ENCODE measurements around the gene B3GAT3. TPM values are rescaled to one million over a fixed set of nuclear protein-coding genes. Genes with fewer than 3 reads are reported as not detected.

The B3GAT3 gene
- polyA plus RNA-seq, 3 donors = 18.5 to 44.9 (median 19.0) TPM

GRCh38 chr11:62607714-62608113 lies 14.1 kb downstream of the B3GAT3 start:
- peak overlapping the region; percentile 32 to 63 for H3K27ac ChIP-seq (ENCODE audit: low read depth in 1 of 2, low read length in 2 of 2)
- H3K4me3 ChIP-seq (replicated peaks in 1 of 3; ENCODE audit: low read depth in 2 of 3, low read length in 3 of 3) = no peak overlapping the region
- intact Hi-C loops (cut with micrococcal nuclease) = no loop called here
- peak overlapping the region; percentile 76 to 97 (median 88) for H3K27ac Mint-ChIP-seq
- peak; percentile 58 to 93 (median 77) for DNase-seq
- H4K20me1 ChIP-seq (ENCODE audit: insufficient read depth, low read length) = no peaks in the 10 kb centered on the region
- no peak for TF ChIP-seq CTCF (IDR thresholded peaks at IDR 0.05)
- H3K27me3 ChIP-seq (ENCODE audit: control insufficient read depth in 2 of 2, insufficient read depth in 2 of 2, low read length in 2 of 2) = no peaks in the 10 kb centered on the region
- WGBS (ENCODE audit: insufficient coverage) = 46% methylated on average over 4 of the region's 4 CpGs
- peaks cover 65 to 75% of the 10 kb centered on the region in 2 donors for H3K36me3 Mint-ChIP-seq
- peaks cover 0 to 2% (median 0%) of the 10 kb centered on the region in 7 donors for H3K9me3 Mint-ChIP-seq
- peak overlapping the region; percentile 1 for H3K4me2 ChIP-seq (replicated peaks; ENCODE audit: extremely low read depth, low read length, poor library complexity, severe bottlenecking)
- no peak overlapping the region for H2AFZ ChIP-seq (ENCODE audit: insufficient read depth, low read depth, low read length, poor library complexity, severe bottlenecking)
- H3K4me3 Mint-ChIP-seq = peak overlapping the region in 1 of 2 donors; percentile 53
- H3K79me2 ChIP-seq (ENCODE audit: insufficient read depth, low read length) = peaks cover 16% of the 10 kb centered on the region
- H3K27me3 Mint-ChIP-seq (ENCODE audit: low read depth in 3 of 3) = peaks cover 0 to 2% (median 0%) of the 10 kb centered on the region in 3 donors
- H3K4me1 ChIP-seq (ENCODE audit: control insufficient read depth in 1 of 2, insufficient read depth in 2 of 2, low read length in 2 of 2) = peaks cover 33 to 38% of the 10 kb centered on the region in 2 donors
- no peaks in the 10 kb centered on the region for H3K9me3 ChIP-seq (replicated peaks in 1 of 2; ENCODE audit: control insufficient read depth in 1 of 2, insufficient read depth in 1 of 2, low read length in 2 of 2)
- no peak overlapping the region for H3K9ac ChIP-seq (ENCODE audit: insufficient read depth, low read length, poor library complexity, severe bottlenecking)
- peaks cover 44% of the 10 kb centered on the region for H3K4me1 Mint-ChIP-seq
- peaks cover 30 to 64% of the 10 kb centered on the region in 2 donors for H3K36me3 ChIP-seq (replicated peaks in 1 of 2; ENCODE audit: control insufficient read depth in 1 of 2, insufficient read depth in 2 of 2, low read length in 2 of 2)

GRCh38 chr11:62605902-62606301 lies 15.9 kb downstream of the B3GAT3 start:
- H3K4me1 Mint-ChIP-seq = peaks cover 39% of the 10 kb centered on the region

More at GRCh38 chr11:62605902-62606301, 15.9 kb downstream of the B3GAT3 start:
- H3K27me3 Mint-ChIP-seq (ENCODE audit: low read depth in 3 of 3) = peaks cover 0 to 2% (median 0%) of the 10 kb centered on the region in 3 donors
- no peak overlapping the region for H2AFZ ChIP-seq (ENCODE audit: insufficient read depth, low read depth, low read length, poor library complexity, severe bottlenecking)
- no peak overlapping the region for H3K4me3 Mint-ChIP-seq
- peaks cover 33 to 35% of the 10 kb centered on the region in 2 donors for H3K4me1 ChIP-seq (ENCODE audit: control insufficient read depth in 1 of 2, insufficient read depth in 2 of 2, low read length in 2 of 2)
- over 99% methylated on average over 14 of the region's 15 CpGs for WGBS (ENCODE audit: insufficient coverage)
- TF ChIP-seq CTCF (IDR thresholded peaks at IDR 0.05) = no peak
- no peak overlapping the region for H3K4me2 ChIP-seq (replicated peaks; ENCODE audit: extremely low read depth, low read length, poor library complexity, severe bottlenecking)
- peaks cover 12% of the 10 kb centered on the region for H3K79me2 ChIP-seq (ENCODE audit: insufficient read depth, low read length)
- H3K4me3 ChIP-seq (replicated peaks in 1 of 3; ENCODE audit: low read depth in 2 of 3, low read length in 3 of 3) = no peak overlapping the region
- no peak overlapping the region for H3K9ac ChIP-seq (ENCODE audit: insufficient read depth, low read length, poor library complexity, severe bottlenecking)
- no peaks in the 10 kb centered on the region for H3K9me3 ChIP-seq (replicated peaks in 1 of 2; ENCODE audit: control insufficient read depth in 1 of 2, insufficient read depth in 1 of 2, low read length in 2 of 2)
- H3K27me3 ChIP-seq (ENCODE audit: control insufficient read depth in 2 of 2, insufficient read depth in 2 of 2, low read length in 2 of 2) = no peaks in the 10 kb centered on the region
- H3K9me3 Mint-ChIP-seq = peaks cover 0 to 2% (median 0%) of the 10 kb centered on the region in 7 donors
- peaks cover 30 to 64% of the 10 kb centered on the region in 2 donors for H3K36me3 ChIP-seq (replicated peaks in 1 of 2; ENCODE audit: control insufficient read depth in 1 of 2, insufficient read depth in 2 of 2, low read length in 2 of 2)
- intact Hi-C loops (cut with micrococcal nuclease) = no loop called here
- H3K27ac Mint-ChIP-seq = peak overlapping the region in 3 of 7 donors; percentile 20 to 58 (median 57)
- no peak for DNase-seq
- H3K36me3 Mint-ChIP-seq = peaks cover 65 to 75% of the 10 kb centered on the region in 2 donors
- no peaks in the 10 kb centered on the region for H4K20me1 ChIP-seq (ENCODE audit: insufficient read depth, low read length)
- no peak overlapping the region for H3K27ac ChIP-seq (ENCODE audit: low read depth in 1 of 2, low read length in 2 of 2)

All from CD14-positive monocyte (primary cell).